ENCODE data around the gene PODXL2. TPM values are rescaled to one million over a fixed set of nuclear protein-coding genes. Genes with fewer than 3 reads are reported as not detected.

PODXL2 gene
- total and polyA plus RNA-seq, 2 of the 8 experiments (the other 6 are each of a cell fraction or from before 2014, with no cell fraction given), result 27.6 to 31.6 TPM

- no peak for TF ChIP-seq MAX (IDR thresholded peaks at IDR 0.05)
- no peak for TF ChIP-seq MAFK (IDR thresholded peaks at IDR 0.05; ENCODE audit: low read depth, low read length)
- no peak for TF ChIP-seq SP1 (IDR thresholded peaks at IDR 0.05; ENCODE audit: low read depth, low read length)
Observed at GRCh38 chr3:127718916-127719290, 89.9 kb downstream of the PODXL2 start (continued).

All from H1 (cell line).